NCI-H2081 treated with DMSO at 0.1 percent for 48 hours (cell line): ENCODE measurements around the gene NTRK3.

ENCODE experiments used
- DNase-seq: peaks from one replicate; lab custom pipeline; 2025; lab: John Stamatoyannopoulos, UW

The NTRK3 gene

GRCh38 chr15:88120026-88120425, 136.5 kb downstream of the NTRK3 start:
- no peak for DNase-seq

DNA sequence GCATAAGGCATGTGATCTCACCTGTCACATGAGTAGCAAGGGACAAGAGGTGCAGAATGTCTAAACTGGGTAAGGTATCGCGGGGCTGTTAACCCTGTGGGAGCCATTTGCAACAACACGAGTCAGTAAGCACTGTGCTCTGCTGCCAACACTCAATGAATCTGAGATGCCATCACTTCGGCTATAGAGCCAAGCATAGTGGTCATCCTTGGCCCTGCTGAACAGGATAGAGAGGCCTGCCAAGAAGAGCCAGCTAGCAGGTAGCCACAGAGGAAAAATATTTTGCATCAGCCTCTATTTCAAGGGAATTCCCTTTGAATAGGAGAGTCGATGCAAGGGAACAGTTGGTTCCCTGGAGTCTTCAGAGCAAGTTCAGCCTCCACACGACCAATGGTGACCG, 137.8 kb downstream of the NTRK3 start:
- no peak for DNase-seq

- no peak for DNase-seq
These were observed 138.5 kb downstream of the NTRK3 start for GRCh38 chr15:88118035-88118434.

DNA sequence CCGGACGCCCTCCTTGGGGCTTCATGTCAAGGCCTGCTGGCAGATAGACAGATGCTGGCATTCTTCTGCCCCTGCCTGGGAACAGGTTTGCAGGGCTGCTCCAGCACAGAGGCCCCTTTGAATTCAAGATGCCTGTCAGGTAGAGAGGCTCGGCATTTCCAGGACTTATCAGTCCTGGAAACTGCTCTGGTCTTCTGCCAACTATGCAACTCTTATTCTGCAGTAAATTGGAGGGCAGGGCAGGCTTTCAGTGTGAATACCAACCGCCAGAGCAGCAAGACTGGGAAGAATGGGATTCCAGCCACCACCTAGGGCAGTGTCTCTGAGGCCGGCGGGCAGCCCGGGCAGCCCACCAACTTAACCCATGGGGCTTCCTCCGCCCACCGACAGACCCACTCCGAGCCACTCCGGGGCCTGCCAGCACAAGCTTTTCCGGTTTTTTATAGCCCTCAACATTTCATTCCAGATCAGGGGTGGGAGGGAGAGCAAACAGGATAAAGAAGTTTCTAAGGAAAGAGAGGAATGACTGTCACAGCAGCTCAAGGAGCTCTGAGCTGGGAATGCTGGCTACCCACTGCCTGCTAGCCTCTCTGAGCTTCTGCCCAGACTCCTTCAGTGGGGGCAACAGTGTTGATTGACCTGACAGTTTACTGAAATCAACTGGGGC, 140.9 kb downstream of the NTRK3 start:
- no peak for DNase-seq

DNA sequence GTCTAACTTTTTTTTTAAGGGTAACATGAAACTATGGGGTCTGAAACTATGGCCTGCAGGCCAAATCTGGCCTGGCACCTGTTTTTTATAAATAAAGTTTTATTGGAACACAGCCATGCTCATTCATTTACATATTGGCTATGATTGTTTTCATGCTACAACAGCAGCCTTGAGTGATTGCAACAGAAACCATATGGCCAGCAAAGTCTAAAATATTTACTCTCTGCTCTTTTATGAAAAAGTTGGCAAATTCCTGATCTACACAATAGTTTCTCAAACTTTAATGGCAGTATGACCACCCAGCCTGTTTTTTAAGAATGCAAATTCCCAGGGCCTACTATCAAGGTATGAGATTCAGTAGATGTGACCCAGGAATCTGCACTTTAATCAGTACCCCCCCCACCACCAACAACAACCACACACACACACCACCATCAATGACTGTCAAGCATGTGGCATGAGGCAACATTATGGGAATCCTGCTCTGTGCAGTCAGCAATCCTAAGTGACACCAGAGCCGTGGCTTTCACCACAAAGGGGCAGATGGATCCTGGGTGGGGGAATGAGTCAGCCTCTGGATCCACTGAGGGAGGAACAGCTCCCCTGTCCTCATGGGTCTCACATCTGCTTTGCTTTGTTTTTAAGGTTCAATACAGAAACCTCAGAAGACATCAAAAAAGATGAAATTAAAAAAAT, 142.8 kb downstream of the NTRK3 start:
- DNase-seq: no peak

DNA sequence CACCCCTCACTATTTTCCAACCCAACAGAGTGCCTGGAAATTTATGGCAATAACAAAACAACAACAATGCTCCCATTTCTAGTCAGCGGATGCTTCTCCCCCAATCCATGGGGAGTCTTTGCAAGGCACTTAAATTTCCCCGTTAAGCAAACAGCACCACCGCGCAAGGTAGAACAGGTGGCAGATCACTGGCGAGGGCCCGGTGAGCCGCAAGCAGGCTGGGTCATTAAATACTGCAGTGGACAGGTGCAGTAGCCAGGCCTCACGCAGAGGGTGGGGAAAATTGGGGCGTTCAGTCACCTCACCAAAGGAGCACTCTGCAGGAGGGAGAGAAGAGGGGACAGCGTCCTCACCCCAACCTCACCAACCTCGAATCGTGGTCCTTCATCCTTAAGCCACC, 147.5 kb downstream of the NTRK3 start:
- DNase-seq: no peak

GRCh38 chr15:88108477-88108876, 148.1 kb downstream of the NTRK3 start:
- no peak for DNase-seq

- no peak for DNase-seq
These were observed 150.5 kb downstream of the NTRK3 start for GRCh38 chr15:88106074-88106473.

DNA sequence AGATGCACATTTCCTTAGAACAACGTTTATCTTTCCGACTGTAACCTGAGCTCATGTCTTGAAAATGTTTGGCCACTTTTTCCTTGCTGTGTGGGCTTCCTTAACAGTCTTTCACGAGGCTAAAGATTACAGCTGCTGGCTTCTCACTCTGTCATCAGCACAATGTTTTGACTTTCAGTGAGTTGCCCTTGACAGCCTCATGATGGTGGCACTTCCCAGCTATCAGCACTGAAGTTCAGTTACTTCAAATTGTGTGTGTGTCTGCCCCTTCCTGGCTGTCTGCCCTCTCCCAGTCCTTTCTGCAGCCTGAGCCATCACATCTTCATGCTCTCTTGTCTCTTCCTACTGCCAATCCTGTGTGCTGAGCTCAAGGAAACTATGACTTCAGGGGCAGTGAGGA, 152.2 kb downstream of the NTRK3 start:
- DNase-seq: no peak

- no peak for DNase-seq
These were observed 156.4 kb downstream of the NTRK3 start for GRCh38 chr15:88100181-88100580.

DNA sequence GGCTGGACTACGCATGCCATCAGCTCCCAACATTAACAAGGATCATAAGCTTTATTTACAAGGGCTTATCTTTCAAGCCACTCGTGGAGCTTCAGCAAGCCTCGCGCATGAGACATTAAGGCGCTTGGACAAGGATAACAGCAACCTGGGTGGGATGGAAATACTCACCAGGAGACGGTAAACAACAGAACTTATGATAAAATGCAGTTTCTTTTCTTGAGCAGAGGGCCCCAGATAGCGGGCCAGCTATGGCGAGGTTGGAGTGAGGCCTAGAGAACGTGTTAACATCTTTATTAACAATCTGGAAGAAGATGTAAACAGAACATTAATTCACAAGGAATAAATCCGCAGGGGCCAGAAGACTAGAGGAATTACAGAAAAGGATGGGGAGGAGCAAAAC, 158.2 kb downstream of the NTRK3 start:
- no peak for DNase-seq

DNA sequence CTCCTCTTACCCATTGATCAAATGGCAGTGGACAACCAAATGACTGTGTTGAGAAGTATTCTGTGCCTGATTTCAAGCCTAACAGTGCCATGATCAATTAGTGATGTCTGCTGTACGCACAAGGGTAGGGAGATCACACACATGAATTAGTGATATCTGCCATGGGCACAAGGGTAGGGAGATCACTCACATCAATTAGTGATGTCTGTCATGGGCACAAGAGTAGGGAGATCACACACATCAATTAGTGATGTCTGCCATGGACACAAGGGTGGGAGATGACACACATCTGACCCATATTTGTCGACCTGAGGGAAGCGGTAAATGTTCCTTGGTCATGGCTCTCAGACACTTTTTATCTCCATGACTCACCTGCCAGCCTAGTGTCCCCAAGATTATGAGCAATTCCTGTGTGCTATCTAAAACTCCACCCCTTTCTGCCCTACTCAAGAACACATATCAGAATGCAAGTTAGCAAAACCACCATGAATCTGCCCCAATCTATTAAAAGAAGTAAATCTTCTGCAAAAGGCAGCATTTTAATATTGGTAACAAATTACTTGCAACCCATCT, 165.0 kb downstream of the NTRK3 start:
- no peak for DNase-seq

DNA sequence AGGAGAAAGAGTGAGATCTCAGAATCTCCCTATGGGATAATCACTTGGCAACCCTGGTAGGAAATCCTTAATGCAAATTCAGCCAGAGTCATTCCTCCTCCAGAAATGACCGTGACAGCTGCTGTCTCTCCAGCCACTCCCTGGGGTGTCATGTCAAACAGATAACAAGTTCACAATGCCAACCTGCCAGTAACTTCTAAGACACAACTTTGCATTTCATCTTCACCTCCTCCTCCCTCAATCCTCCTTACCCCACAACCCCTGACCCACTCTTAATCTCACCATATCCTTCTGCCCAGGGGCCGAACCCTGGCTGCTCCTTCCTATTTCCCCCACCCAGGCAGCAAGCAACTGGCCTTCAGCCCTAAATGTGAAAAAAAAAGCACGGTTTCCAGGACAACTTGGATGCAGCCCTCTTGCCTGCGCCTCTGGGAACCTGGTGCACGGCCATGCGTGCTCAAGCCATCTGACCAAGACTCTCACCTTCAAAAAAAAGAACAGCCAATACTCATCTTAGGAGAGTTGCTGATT, 166.0 kb downstream of the NTRK3 start:
- no peak for DNase-seq

GRCh38 chr15:88089731-88090130, 166.8 kb downstream of the NTRK3 start:
- no peak for DNase-seq

- no peak for DNase-seq
These were observed 167.4 kb downstream of the NTRK3 start for GRCh38 chr15:88089024-88089620.

GRCh38 chr15:88083811-88084760, 172.5 kb downstream of the NTRK3 start:
- DNase-seq: no peak

- no peak for DNase-seq
These were observed 175.9 kb downstream of the NTRK3 start for GRCh38 chr15:88080616-88081015.

- DNase-seq: no peak
These were observed 179.1 kb downstream of the NTRK3 start for GRCh38 chr15:88077296-88078020.

- no peak for DNase-seq
These were observed 180.2 kb downstream of the NTRK3 start for GRCh38 chr15:88076328-88076727.

GRCh38 chr15:88075102-88075501, 181.4 kb downstream of the NTRK3 start:
- no peak for DNase-seq

DNA sequence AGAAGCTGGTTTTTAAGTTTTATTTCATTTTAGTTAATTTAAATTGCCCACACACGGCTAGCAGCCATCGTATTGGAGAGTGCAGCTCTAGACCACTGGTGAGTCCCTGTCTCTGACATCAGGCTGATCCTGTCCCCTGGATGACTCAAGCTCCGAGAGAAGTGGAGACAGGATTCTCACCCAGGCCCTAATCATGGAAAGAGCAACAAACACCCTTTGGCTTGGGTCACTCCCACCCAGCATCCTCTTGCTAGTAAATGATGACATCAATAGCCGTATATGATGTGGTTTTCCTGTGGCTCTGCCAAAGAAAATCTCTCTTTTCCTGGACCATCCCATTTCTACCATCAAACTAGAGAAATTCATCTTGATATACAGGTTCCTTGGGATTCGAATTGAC, 182.2 kb downstream of the NTRK3 start:
- DNase-seq: no peak
